Subcutaneous abdominal adipose tissue (tissue), 5 donors: Measurements from ENCODE around the gene GRK3.

Experiments
- H3K27ac ChIP-seq: one replicate; pipeline ENCODE4 v1.7.0; 2013; ENCODE audit warnings: low read depth, mild to moderate bottlenecking, inconsistent platforms, low read length, moderate library complexity
- H3K27me3 ChIP-seq, 5 donors: one replicate each; pipeline ENCODE4 v1.7.0; 2013; ENCODE audit warnings: low read length in 5 of 5, inconsistent platforms in 1 of 5; ENCODE audit not compliant: control insufficient read depth in 5 of 5, insufficient read depth in 4 of 5
- H3K36me3 ChIP-seq, 5 donors: one replicate each; pipeline ENCODE4 v1.7.0; 2013; ENCODE audit warnings: low read length in 5 of 5; ENCODE audit not compliant: control insufficient read depth in 5 of 5, insufficient read depth in 5 of 5
- H3K4me1 ChIP-seq, 5 donors: one replicate each; pipeline ENCODE4 v1.7.0; 2013; ENCODE audit warnings: low read length in 5 of 5, mild to moderate bottlenecking in 3 of 5, moderate library complexity in 1 of 5; ENCODE audit not compliant: control insufficient read depth in 5 of 5, insufficient read depth in 5 of 5
- H3K4me3 ChIP-seq, 5 donors: one replicate each; pipeline ENCODE4 v1.7.0; 2013; ENCODE audit warnings: low read length in 5 of 5, low read depth in 1 of 5
- H3K9ac ChIP-seq, 5 donors: one replicate each; pipeline ENCODE4 v1.7.0; 2013; ENCODE audit warnings: low read length in 5 of 5, mild to moderate bottlenecking in 4 of 5, moderate library complexity in 3 of 5
- H3K9me3 ChIP-seq, 5 donors: one replicate each; pipeline ENCODE4 v1.7.0; 2013; ENCODE audit warnings: low read length in 5 of 5; ENCODE audit not compliant: control insufficient read depth in 5 of 5
- donor health status: healthy.
- donor health status: healthy.
- donor health status: healthy.
- donor health status: healthy.
- donor health status: healthy.

The GRK3 gene

DNA sequence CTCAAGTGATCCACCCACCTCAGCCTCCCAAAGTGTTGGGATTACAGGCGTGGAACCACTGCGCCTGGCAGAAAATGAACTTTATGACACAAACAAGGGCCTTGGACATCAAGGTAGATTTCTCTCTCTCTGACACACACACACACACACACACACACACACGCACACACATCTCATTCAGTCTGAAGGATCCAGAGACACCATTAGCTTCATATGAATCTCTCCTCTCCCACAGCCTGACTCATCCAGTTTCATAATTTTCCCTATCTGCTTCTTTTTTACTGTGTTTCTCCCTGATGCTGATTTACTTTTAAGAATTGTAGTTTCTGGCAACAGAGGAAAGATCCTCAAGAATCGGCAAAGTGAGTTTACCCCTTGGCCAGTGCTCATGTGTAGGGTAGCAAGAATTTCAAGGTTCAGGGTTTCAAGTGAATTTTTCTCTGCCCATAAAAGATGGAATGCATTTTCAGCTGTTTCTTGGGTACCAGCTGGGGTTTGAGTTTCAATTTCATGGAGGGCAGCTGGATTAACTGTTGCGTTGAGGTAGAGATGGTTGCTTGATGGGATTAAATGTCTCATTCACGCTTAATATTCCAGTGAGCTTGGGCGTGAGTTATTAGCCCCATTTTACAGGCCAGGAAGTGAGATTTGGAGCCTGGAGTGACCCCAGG is 181.0 kb downstream of the GRK3 start:
- Histone ChIP-seq H3K4me3 (no peak overlapping the region), H3K9me3 (no peaks in the 10 kb centered on the region), H3K27me3 (no peaks in the 10 kb centered on the region), H3K36me3 (no peaks in the 10 kb centered on the region), H3K27ac (no peak overlapping the region), H3K4me1 (peaks cover 0 to 8% (median 3%) of the 10 kb centered on the region in 5 donors), H3K9ac (no peak overlapping the region)

DNA sequence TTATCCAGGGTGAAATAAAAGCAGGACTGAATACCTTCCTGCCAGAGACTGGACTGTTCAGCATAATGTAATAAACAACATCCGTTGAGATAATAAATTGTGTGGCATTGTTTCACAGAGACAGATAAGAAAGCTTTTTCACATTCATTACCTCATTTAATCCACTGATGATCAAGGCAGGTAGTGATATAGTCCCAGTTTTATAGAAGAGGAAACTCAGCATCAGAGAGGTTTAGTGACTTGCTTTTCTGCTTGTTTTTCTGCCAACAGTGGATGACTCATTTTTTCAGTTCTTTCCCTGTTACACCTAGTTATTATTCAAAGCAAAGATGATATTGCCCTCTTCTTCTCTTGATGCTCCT is 181.5 kb downstream of the GRK3 start:
- Histone ChIP-seq H3K27ac (no peak overlapping the region), H3K4me1 (peaks cover 0 to 10% (median 3%) of the 10 kb centered on the region in 5 donors), H3K4me3 (no peak overlapping the region), H3K9me3 (no peaks in the 10 kb centered on the region), H3K27me3 (no peaks in the 10 kb centered on the region), H3K9ac (no peak overlapping the region), H3K36me3 (no peaks in the 10 kb centered on the region)

GRCh38 chr22:25747245-25747944 is 182.9 kb downstream of the GRK3 start:
- no peak overlapping the region for H3K27ac ChIP-seq
- H3K9ac ChIP-seq = no peak overlapping the region

DNA sequence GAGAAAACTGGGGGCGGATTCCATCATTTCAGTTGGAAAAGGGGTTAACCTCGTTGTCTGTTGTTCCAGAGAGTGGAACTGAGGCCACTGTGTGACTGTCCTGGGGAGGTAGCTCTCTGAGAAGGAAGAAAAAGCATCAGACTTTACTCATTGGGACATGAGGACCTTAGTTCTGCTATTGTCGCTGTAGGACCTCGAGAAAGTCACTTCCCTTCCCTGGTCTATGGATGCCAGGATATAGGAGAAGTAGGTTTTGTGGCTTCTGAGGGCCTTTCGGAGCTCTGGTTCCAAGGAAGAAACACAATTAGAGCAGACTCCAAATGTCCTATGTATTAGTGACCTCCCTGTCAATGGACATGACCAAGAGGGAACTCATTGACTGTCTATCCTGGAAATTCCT is 183.7 kb downstream of the GRK3 start:
- Histone ChIP-seq H3K36me3 (no peaks in the 10 kb centered on the region), H3K27ac (no peak overlapping the region), H3K4me1 (peaks cover 0 to 12% (median 3%) of the 10 kb centered on the region in 5 donors), H3K9me3 (no peaks in the 10 kb centered on the region), H3K27me3 (no peaks in the 10 kb centered on the region), H3K4me3 (no peak overlapping the region), H3K9ac (peak overlapping the region in 1 of 5 donors; percentile 7)

More at GRCh38 chr22:25747245-25747944, 182.9 kb downstream of the GRK3 start:
- Histone ChIP-seq H3K27me3 (no peaks in the 10 kb centered on the region), H3K36me3 (no peaks in the 10 kb centered on the region), H3K4me3 (no peak overlapping the region), H3K9me3 (no peaks in the 10 kb centered on the region), H3K4me1 (peaks cover 0 to 12% (median 3%) of the 10 kb centered on the region in 5 donors)

DNA sequence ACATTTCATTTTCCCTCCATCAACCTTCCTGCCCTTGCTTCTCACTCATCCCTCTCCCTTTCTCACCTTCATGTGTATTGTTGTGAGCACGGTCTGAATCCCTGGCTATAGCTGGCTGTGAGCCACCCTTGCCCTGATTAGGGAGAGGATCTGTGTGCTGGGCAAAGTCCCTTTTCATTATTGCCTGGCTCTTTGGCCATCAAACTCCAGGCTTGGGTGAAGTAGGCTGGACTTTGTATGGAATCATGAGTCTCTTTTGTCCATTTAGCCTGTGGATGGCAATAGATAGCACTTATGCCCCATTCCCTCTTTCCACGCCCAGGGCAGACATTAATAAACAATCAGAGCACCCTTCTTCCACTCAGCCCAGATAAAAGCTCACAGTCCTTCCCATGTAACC is 184.2 kb downstream of the GRK3 start:
- peak overlapping the region in 1 of 5 donors; percentile 7 for H3K9ac ChIP-seq

GRCh38 chr22:25749420-25750169 is 185.1 kb downstream of the GRK3 start:
- no peak overlapping the region for H3K9ac ChIP-seq
- H3K9me3 ChIP-seq = no peaks in the 10 kb centered on the region
- peaks cover 0 to 12% (median 3%) of the 10 kb centered on the region in 5 donors for H3K4me1 ChIP-seq
- H3K4me3 ChIP-seq = no peak overlapping the region
- no peak overlapping the region for H3K27ac ChIP-seq
- H3K36me3 ChIP-seq = no peaks in the 10 kb centered on the region
- no peaks in the 10 kb centered on the region for H3K27me3 ChIP-seq

More for the DNA sequence above, 184.2 kb downstream of the GRK3 start:
- Histone ChIP-seq H3K4me3 (no peak overlapping the region), H3K4me1 (peaks cover 0 to 12% (median 3%) of the 10 kb centered on the region in 5 donors), H3K27me3 (no peaks in the 10 kb centered on the region), H3K27ac (no peak overlapping the region), H3K9me3 (no peaks in the 10 kb centered on the region), H3K36me3 (no peaks in the 10 kb centered on the region)

DNA sequence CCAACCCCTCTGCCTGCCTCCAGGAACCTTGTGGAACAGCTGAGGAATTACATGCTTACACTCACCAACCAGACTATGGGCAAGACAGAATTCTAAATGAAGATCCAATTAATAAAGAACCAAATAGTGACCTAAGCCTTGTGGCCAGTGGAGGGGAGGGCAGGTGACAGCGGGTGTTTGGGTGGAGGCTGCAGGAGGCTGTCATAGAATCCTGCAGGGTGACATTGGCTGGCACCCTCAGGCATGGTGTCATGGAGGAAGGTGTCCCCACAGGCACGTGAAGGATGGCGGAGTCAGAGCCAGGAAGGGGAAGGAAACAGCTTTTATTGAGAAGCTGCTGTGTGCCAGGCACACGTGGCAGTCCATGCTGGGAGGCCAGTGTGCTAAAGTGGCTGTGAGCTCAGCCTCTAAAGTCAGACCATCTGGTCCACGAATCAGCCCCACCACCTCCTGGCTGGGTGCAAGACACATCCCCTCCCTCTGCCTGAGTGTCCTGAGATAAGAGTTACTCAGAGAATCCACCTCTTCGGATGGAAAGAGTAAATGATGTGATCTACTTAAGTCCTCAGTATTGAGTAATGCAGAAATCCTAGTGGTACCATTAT is 186.2 kb downstream of the GRK3 start:
- H3K9ac ChIP-seq = no peak overlapping the region
- H3K4me1 ChIP-seq = peaks cover 0 to 12% (median 3%) of the 10 kb centered on the region in 5 donors
- no peaks in the 10 kb centered on the region for H3K36me3 ChIP-seq
- H3K4me3 ChIP-seq = no peak overlapping the region
- H3K27ac ChIP-seq = no peak overlapping the region
- no peaks in the 10 kb centered on the region for H3K9me3 ChIP-seq
- no peaks in the 10 kb centered on the region for H3K27me3 ChIP-seq

DNA sequence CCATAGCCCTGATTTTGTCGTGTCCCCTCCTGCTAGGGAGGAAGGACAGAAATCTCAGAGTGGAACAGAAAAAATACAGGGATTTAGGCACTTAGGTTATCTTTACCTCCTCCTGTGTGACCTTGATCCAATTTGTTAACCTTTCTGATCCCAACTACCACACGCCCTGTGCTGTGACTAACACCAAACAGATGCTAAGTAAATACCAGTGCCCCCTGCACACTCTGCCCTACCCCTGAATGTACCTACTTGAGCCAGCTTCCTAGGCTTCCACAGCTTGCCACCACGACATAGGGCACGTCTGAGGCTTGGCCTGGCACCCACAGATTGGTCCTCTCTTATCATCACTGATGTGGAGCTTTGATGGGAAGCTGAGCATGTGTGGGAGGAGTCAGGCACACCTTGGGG is 186.7 kb downstream of the GRK3 start:
- no peak overlapping the region for H3K27ac ChIP-seq
- no peak overlapping the region for H3K9ac ChIP-seq
- H3K27me3 ChIP-seq = no peaks in the 10 kb centered on the region
- no peaks in the 10 kb centered on the region for H3K9me3 ChIP-seq
- H3K4me1 ChIP-seq = peaks cover 0 to 12% (median 3%) of the 10 kb centered on the region in 5 donors
- no peak overlapping the region for H3K4me3 ChIP-seq
- no peaks in the 10 kb centered on the region for H3K36me3 ChIP-seq

GRCh38 chr22:25752615-25753214 is 188.2 kb downstream of the GRK3 start:
- H3K4me1 ChIP-seq = peaks cover 0 to 10% (median 2%) of the 10 kb centered on the region in 5 donors
- no peaks in the 10 kb centered on the region for H3K9me3 ChIP-seq
- no peak overlapping the region for H3K27ac ChIP-seq
- H3K9ac ChIP-seq = no peak overlapping the region
- no peaks in the 10 kb centered on the region for H3K27me3 ChIP-seq
- H3K36me3 ChIP-seq = no peaks in the 10 kb centered on the region
- no peak overlapping the region for H3K4me3 ChIP-seq
